Ovary (tissue), 3 donors: Measurements from ENCODE around the gene PTPRH.

ENCODE experiments used
- CTCF ChIP-seq, 3 donors: fragments of 450-650 bp in 2 of 3; fragments of 200-600 bp in 1 of 3; IDR thresholded peaks; one replicate each; pipeline versions ENCODE4 v1.5.1 to v1.8.0; 2016 to 2022; ENCODE audit warnings: antibody characterized with exemption in 3 of 3, mild to moderate bottlenecking in 1 of 3
- POLR2A ChIP-seq: fragments of 450-650 bp; IDR thresholded peaks from one replicate; pipeline ENCODE4 v1.6.1; 2017; ENCODE audit warnings: antibody characterized with exemption, mild to moderate bottlenecking, moderate library complexity
- donor health status: DM: no; HTN: no; CAD: no.

- TF ChIP-seq CTCF (IDR thresholded peaks at IDR 0.05) = no peak
- TF ChIP-seq POLR2A = no peak
Measured at GRCh38 chr19:55145232-55145631, 64.1 kb downstream of the PTPRH start.
